H54 (cell line): ENCODE results near the gene P2RY1.
"Not testable (repeated sequence)": the region's sequence is repeated elsewhere in the genome, so short reads cannot be mapped to it uniquely, and the experiment has no call there.

Experiments
- DNase-seq: peaks from one replicate; pipeline ENCODE4 v3.0.0; 2011; ENCODE audit warnings: low spot score, mixed read lengths; ENCODE audit not compliant: insufficient read length
- FAIRE-seq: peaks from 3 replicates; lab custom pipeline; 2011; peaks lifted over from hg19 to GRCh38; lab: Jason Lieb, UNC
- POLR2A ChIP-seq: IDR thresholded peaks from 2 replicates; pipeline ENCODE4 v1.6.1; 2011; ENCODE audit warnings: low read depth, mild to moderate bottlenecking, low read length

Gene P2RY1

DNA sequence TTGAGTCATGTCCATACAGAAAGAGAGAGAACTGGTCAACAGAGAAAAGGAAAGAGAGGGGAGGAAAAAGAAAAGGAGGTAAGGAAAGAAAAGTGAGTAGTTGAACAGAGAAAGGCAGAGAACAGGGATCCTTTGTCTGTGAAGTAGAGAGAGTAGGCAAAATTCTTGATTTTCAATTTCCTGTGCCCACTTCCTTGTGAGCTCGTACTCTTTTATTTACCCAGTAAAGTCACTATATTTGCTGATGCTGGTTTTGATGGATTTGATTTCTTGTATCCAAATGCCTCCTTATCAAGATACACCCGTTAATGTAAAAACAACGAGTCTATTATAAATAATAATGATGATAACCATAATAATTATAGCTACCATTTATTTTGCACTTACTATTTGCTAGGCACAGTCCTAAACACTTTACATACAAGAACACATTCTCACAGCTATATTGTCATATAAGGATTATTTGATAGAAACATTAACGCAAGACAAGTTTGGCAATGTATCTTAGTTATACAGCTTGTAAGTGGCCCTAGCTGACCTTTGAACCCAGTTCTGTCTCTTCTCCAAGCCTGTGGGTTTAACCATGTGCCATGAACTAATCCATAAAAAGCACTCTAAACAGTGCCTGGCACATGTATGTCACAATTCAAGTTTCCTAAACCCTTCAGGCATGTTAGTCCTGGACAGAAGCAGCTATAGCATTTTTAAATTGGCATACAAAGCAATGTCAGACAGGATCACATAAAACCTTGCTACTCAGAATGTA is 6.7 kb upstream of the P2RY1 start:
- no peak for TF ChIP-seq POLR2A
- FAIRE-seq (no peak), DNase-seq (no peak)

DNA sequence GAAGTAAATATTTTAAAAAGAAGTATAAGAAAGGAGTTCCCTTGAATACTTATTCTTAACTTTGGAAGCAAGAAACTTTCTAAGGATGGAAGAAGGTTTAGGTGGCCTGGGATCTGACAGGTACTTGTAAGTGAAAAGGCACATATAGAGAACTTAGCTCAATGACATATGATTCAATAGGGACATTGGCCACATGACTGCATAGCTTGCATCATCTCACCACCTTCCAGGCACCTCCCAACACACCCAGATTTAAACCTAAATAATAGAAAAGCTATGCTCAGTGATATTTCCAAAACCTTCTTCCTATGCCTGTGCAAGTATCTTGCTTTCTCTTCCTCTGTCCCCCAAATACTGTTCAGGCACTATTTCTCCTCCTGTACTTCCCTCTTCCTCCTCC is 4.7 kb upstream of the P2RY1 start:
- no peak for FAIRE-seq
- DNase-seq: no peak
- no peak for TF ChIP-seq POLR2A

DNA sequence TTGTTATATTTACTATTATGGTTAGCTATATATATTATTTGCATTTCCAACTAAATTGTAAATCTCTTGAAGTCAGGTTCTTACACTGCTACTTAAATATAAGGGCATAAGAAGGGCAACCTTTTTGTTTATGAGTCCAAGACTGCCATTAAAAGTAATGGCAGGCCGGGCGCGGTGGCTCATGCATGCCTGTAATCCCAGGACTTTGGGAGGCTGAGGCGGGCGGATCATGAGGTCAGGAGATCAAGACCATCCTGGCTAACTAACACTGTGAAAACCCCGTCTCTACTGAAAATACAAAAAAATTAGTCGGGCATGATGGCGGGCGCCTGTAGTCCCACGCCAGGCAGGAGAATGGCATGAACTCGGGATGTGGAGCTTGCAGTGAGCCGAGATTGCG is 2.9 kb upstream of the P2RY1 start:
- no peak for TF ChIP-seq POLR2A
- DNase-seq (no peak), FAIRE-seq (no peak)

DNA sequence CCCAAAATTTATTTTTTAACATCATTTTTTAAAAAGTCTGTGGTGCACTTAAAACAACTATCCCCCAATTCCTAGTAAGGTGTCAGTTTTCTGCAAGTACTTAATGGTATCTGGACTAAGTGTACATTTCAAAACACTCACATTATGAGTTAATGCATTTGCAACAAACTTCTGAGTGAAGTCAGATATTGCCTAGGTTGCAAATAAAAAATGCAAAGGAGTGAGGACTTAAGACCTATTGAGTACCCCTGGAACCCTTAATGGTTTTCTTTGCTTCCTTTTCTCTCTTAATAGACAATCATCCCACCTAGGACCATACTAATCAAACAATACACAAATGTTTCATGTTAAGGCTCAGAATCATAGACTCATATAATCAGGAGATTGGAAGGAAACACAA is 1.8 kb upstream of the P2RY1 start:
- DNase-seq: no peak
- no peak for TF ChIP-seq POLR2A
- FAIRE-seq: no peak

DNA sequence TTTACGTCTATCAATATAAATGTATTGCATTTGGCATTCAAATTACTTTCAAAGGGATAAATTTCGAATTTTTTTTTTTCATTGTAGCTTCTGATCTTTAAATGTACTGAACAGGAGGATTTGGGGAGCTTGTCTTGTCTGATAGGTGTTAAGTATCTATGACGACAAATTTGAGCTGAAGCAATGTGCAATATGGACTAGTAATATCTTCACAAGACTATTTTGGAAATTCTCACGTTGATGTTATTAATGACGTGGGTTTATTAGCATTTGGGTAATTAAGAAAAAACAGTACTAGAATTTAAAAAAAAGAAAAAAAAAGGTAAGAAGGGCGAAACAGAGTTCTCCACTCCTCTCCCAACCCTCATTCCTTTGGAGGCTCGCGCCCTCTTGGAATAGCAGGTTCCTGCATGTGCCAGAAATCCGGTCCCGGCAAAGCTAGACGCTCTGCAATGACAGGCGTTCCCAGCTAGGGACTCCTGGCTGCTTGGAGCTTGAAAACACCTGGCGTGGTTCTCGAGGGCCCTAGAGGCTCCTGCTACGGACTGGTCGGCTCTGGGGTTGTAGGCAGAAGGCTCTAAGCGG is 648 bp upstream of the P2RY1 start:
- FAIRE-seq (no peak), DNase-seq (no peak)
- TF ChIP-seq POLR2A: no peak

DNA sequence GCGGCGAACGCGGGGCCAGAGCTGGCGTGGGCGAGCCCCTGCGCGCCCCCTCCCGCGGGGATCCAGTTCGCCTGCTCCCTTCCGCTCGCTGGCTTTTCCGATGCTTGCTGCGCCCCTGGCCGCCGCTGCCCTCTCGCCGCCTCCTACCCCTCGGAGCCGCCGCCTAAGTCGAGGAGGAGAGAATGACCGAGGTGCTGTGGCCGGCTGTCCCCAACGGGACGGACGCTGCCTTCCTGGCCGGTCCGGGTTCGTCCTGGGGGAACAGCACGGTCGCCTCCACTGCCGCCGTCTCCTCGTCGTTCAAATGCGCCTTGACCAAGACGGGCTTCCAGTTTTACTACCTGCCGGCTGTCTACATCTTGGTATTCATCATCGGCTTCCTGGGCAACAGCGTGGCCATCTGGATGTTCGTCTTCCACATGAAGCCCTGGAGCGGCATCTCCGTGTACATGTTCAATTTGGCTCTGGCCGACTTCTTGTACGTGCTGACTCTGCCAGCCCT is 721 bp downstream of the P2RY1 start:
- no peak for FAIRE-seq
- DNase-seq: no peak
- no peak for TF ChIP-seq POLR2A

DNA sequence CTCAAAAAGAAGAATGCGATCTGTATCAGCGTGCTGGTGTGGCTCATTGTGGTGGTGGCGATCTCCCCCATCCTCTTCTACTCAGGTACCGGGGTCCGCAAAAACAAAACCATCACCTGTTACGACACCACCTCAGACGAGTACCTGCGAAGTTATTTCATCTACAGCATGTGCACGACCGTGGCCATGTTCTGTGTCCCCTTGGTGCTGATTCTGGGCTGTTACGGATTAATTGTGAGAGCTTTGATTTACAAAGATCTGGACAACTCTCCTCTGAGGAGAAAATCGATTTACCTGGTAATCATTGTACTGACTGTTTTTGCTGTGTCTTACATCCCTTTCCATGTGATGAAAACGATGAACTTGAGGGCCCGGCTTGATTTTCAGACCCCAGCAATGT is 1.3 kb downstream of the P2RY1 start:
- TF ChIP-seq POLR2A: no peak
- FAIRE-seq (no peak), DNase-seq (no peak)

DNA sequence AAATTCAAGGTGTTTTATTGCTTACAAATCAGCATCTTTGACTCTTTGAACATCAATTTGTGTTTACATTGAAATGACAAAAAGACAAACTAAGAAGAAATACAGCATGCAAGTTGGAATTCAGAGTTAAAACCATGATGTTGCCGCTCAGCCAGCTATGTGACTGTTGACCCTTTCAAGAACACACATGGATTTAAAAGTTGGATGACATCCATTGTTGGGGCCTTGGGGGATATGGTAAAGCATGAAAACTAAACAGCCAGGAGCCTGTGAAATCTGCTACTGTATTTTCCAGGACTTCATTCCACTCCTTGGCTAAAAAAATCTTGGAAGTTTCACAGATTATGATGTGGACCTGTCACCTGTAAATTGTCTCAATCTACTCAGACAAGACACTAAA is 4.6 kb downstream of the P2RY1 start:
- no peak for FAIRE-seq
- TF ChIP-seq POLR2A: no peak
- no peak for DNase-seq

DNA sequence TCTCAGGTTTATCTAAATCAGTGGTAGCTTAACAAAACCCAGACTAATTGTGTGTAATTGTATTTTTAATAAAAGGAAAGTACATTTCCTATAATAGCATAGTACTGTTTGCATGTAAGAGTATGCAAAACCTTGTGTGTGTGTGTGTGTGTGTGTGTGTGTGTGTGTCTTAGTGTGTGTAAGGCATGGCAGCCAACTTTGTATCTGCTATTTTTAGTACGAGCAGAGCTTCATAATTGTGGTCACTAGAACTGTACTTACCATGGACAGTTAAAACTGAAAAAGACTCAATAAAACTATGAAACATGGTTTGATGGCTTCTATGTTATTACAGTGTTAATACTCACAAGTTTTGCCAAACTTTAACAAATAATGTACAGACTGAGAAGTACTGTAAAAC is 6.2 kb downstream of the P2RY1 start:
- peak; percentile 11 for FAIRE-seq

DNA sequence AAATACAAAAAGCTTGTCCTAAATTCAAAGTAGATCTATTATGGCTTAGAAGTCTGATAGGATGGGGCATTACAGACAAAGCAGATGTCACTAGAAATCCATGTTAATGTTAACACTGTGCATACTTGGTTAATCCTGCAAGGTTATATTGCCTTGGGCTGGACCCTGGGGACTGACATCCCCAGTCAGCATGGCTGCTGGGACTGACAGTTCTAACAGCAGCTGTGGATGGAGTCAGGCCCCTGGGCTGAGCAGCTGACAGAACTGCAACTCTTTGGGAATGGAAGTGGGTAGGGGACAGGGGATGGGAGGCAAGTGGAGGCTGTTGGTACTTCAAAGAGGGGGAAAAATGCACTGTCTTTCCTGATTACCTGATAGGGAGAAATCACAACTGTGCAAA is 7.5 kb downstream of the P2RY1 start:
- DNase-seq (no peak), FAIRE-seq (no peak)
- no peak for TF ChIP-seq POLR2A

More for the DNA sequence above, 6.2 kb downstream of the P2RY1 start:
- no peak for TF ChIP-seq POLR2A
- DNase-seq: no peak

DNA sequence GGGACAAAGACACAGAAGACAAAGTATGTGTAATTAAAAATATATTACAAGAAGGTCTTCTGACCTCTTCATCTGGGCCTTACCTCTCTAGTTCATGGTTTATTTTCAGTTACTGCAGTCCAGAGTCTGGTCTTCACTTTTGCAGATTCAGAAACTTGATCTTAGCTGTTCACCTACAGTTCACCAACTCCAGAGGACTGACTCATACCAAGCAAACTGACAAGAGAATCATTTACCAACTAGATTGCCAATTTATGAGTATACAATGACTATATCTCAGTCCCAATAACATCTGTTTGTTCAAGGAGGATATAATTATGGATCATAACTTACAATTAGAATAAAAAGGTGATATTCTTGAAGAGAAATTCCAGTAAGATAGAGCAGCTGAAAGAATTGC is 9.0 kb downstream of the P2RY1 start:
- FAIRE-seq: no peak
- no peak for TF ChIP-seq POLR2A
- no peak for DNase-seq

DNA sequence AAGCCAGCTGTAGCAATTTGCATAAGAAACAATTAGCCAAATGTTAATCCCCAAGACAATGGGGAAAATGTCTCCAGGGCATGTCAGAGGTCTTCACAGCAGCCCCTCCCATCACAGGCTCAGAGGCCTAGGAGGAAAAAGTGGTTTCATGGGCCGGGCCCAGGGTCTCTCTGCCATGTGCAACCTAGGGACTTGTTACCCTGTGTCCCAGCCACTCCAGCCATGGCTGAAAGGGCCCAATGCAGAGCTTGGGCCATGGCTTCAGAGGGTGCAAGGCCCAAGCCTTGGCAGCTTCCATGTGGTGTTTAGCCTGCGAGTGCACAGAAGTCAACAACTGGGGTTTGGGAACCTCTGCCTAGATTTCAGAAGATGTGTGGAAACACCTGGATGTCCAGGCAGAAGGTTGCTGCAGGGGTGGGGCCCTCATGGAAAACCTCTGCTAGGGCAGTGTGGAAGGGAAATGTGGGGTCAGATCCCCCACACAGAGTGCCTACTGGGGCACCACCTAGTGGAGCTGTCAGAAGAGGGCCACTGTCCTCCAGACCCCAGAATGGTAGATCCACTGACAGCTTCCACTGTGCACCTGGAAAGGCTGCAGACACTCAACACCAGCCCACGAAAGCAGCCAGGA is 11.8 kb downstream of the P2RY1 start:
- not testable (repeated sequence) for FAIRE-seq, DNase-seq

DNA sequence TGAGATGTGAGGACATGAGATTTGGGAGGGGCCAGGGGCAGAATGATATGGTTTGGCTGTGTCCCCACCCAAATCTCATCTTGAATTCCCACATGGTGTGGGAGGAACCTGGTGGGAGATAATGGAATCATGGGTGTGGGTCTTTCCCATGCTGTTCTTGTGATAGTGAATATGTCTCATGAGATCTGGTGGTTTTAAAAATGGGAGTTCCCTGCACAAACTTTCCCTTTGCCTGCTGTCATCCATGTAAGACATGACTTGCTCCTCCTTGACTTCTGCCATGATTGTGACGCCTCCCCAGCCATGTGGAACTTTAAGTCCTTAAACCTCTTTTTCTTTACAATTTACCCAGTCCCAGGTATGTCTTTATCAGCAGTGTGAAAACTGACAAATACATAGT is 12.7 kb downstream of the P2RY1 start:
- not testable (repeated sequence) for FAIRE-seq, DNase-seq

DNA sequence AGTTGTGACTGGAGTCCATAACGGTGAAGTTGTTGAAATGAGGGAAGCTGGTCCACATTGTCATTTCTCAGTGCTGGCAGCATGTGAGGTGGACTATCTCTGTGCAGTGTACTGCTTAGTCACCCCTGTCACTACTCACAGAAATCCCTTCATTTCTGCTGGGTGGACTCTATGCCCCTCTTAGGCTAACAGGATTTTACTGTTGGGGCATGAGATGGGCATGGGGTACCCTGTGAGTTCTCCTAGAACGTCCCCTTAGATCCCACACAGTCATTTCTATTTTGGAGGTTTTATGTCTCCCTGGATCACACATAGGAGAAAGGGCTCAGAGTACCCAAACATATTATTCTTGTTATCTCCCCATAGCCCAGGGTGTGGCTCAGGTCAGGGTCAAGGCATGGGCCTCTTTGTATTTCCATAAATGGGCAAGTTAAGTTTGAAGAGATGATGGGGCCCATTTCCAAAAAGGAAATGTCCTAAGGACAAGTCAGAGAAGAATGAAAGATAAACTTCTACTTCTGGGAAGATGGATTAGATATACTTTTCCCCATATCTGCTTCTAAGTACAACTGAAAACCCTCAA is 15.2 kb downstream of the P2RY1 start:
- no peak for DNase-seq
- TF ChIP-seq POLR2A: no peak
- FAIRE-seq: no peak
